Transverse colon (tissue), 4 donors: ENCODE measurements around the gene DNAJC9. TPM values are rescaled to one million over a fixed set of nuclear protein-coding genes. Genes with fewer than 3 reads are reported as not detected.

Experiments used
- DNase-seq: peaks from one replicate; pipeline ENCODE4 v3.0.0-alpha.2; 2019
- H3K27ac ChIP-seq, 4 donors: fragments of 200-600 bp; sonication (generic); 2 replicates each; pipeline ENCODE4 v1.5.1; 2016 to 2018; ENCODE audit warnings: inconsistent platforms in 4 of 4
- H3K27me3 ChIP-seq: fragments of 200-600 bp; sonication (generic); 2 replicates; pipeline ENCODE4 v1.5.1; 2017; ENCODE audit warnings: inconsistent platforms
- H3K36me3 ChIP-seq, 4 donors: fragments of 200-600 bp; sonication (generic); 2 replicates each; pipeline ENCODE4 v1.5.1; 2017 to 2019; ENCODE audit warnings: inconsistent platforms in 4 of 4
- H3K4me1 ChIP-seq, 4 donors: fragments of 200-600 bp; sonication (generic); 2 replicates each; pipeline ENCODE4 v1.5.1; 2017 to 2020; ENCODE audit warnings: inconsistent platforms in 4 of 4
- H3K4me3 ChIP-seq, 4 donors: fragments of 200-600 bp; sonication (generic); 1 replicate in 1 of 4; 2 replicates in 3 of 4; pipeline versions ENCODE4 v1.5.1 to v1.6.1; 2017 to 2019; ENCODE audit warnings: inconsistent platforms in 4 of 4
- H3K9me3 ChIP-seq, 2 donors: fragments of 200-600 bp; sonication (generic); 2 replicates each; pipeline ENCODE4 v1.5.1; 2017 to 2019; ENCODE audit warnings: inconsistent platforms in 2 of 2
- EP300 ChIP-seq: sonication (generic); formaldehyde crosslinking; IDR thresholded peaks from one replicate; pipeline ENCODE4 v1.6.1; 2017; ENCODE audit warnings: antibody characterized with exemption, low read depth
- POLR2A ChIP-seq: fragments of 450-650 bp; IDR thresholded peaks from one replicate; pipeline ENCODE4 v1.6.1; 2016; ENCODE audit warnings: antibody characterized with exemption, mild to moderate bottlenecking, moderate library complexity
- POLR2AphosphoS5 ChIP-seq, 3 donors: sonication (generic); formaldehyde crosslinking; IDR thresholded peaks; one replicate each; pipeline ENCODE4 v1.6.1; 2016; ENCODE audit warnings: antibody characterized with exemption in 3 of 3
- WGBS, 2 donors: methylation state at CpG; one replicate each; pipeline ENCODE4 v1.1.5; 2018; ENCODE audit warnings: low coverage in 1 of 2; 5-methylcytosine and 5-hydroxymethylcytosine counted together
- in situ Hi-C, 4 donors: fragments of 200-750 bp; cut with MboI; loops; one replicate each; pipeline versions ENCODE4 v1.15.0 to v1.15.1; 2017; ENCODE audit warnings: low sequenced_read_pairs in 3 of 4, low pct_ligation_motif_present in 1 of 4, low pct_unique_long_range_greater_than_20kb in 1 of 4
- intact Hi-C: fragments of 100-400 bp; cut with DNase I; formaldehyde crosslinking; loops from one replicate; pipeline ENCODE4 v1.15.1; 2023; ENCODE audit warnings: low total_unique reads
- small RNA-seq, 4 donors: library from RNA; depleted of rRNA; stranded (forward); fragments of <200 nt; gene quantifications; one replicate each; pipeline ENCODE3, GENCODE V24; 2016
- total RNA-seq, 4 donors: library from RNA; depleted of rRNA; stranded (reverse); fragments of >200 nt; gene quantifications; one replicate each; pipeline ENCODE4 v1.1.0, GENCODE V29; 2016
- TF ChIP-seq, protein P1 (sequence below), 5 experiments: fragments of 200-600 bp in 3 of 5; fragments of 450-650 bp in 2 of 5; sonication (generic) in 3 of 5; IDR thresholded peaks; 1 replicate in 2 of 5; 2 replicates in 3 of 5; pipeline ENCODE4 v1.5.1; 2016 to 2017; ENCODE audit warnings: antibody characterized with exemption in 5 of 5, inconsistent platforms in 3 of 5, mild to moderate bottlenecking in 2 of 5, moderate library complexity in 1 of 5

DNAJC9 gene
- total RNA-seq, 4 donors from 2014 or later = 8.2 to 15.9 (median 14.6) TPM

DNA sequence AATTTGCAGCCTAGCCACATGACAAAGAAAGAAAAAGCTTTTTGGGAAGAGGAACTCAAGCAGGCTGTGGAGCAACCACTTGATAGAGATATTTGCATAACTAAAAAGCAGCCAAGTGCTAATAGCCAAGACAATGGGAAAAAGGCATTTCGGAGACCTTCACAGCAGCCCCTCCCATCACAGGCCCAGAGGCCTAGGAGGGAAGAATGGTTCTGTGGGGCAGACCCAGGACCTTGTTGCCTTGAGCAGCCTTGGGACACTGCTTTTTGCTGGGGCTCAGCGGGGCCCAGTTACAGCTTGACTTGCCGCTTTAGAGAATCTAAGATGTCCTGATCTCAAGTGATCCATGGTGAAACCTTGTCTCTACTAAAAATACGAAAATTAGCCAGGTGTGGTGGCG is 40.7 kb downstream of the DNAJC9 start:
- Histone ChIP-seq H3K4me1 (no peaks in the 10 kb centered on the region), H3K27ac (no peak overlapping the region), H3K4me3 (no peak overlapping the region), H3K27me3 (no peaks in the 10 kb centered on the region), H3K36me3 (peaks cover 0 to 8% (median 0%) of the 10 kb centered on the region in 4 donors), H3K9me3 (no peaks in the 10 kb centered on the region)
- in situ Hi-C loops (no loop called here), intact Hi-C loops (no loop called here)
- no peak for DNase-seq
- 98 to 100% methylated on average over 5 of the region's 5 CpGs for WGBS, 2 donors
- TF ChIP-seq EP300 (no peak), POLR2AphosphoS5 (IDR thresholded peaks at IDR 0.05) (no peak), POLR2A (no peak)
- TF ChIP-seq, protein P1, sequence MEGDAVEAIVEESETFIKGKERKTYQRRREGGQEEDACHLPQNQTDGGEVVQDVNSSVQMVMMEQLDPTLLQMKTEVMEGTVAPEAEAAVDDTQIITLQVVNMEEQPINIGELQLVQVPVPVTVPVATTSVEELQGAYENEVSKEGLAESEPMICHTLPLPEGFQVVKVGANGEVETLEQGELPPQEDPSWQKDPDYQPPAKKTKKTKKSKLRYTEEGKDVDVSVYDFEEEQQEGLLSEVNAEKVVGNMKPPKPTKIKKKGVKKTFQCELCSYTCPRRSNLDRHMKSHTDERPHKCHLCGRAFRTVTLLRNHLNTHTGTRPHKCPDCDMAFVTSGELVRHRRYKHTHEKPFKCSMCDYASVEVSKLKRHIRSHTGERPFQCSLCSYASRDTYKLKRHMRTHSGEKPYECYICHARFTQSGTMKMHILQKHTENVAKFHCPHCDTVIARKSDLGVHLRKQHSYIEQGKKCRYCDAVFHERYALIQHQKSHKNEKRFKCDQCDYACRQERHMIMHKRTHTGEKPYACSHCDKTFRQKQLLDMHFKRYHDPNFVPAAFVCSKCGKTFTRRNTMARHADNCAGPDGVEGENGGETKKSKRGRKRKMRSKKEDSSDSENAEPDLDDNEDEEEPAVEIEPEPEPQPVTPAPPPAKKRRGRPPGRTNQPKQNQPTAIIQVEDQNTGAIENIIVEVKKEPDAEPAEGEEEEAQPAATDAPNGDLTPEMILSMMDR (IDR thresholded peaks at IDR 0.05) = no peak

DNA sequence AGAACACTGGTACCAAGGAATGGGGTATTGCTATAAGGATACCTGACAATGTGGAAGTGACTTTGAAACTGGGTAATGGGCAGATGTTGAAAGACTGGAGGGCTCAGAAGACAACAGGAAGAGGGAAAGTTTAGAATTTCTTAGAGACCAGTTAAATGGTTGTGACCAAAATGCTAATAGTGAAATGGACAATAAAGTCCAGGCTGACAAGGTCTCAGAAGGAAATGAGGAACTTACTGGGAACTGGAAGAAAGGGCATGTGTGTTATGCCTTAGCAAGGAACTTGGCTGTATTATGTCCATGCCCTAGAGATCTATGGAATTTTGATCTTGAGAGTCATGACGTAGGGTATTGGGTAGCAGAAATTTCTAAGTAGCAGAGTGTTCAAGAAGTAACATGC is 41.2 kb downstream of the DNAJC9 start:
- 93% methylated on average over 1 of the region's 1 CpG; no CpG with 5 or more reads in 1 of the 2 donors for WGBS, 2 donors
- intact Hi-C loops = no loop called here
- DNase-seq = no peak

DNA sequence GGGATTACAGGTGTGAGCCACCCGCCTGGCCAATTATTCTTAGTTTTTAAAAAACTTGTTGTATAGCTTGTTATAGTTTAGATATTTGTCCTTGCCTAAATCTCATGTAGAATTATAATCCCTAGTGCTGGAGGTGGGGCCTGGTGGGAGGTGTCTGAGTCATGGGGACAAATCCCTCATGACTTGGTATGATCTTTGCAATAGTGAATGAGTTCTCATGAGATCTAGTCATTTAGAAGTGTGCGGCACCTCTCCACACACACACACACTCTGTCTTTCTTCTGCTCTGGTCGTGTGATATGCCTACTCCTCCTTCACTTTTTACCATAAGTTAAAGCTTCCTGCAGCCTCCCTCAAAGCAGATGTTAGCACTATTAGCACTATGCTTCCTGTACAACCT is 42.0 kb downstream of the DNAJC9 start:
- no peak for TF ChIP-seq EP300
- TF ChIP-seq POLR2A = no peak
- no peak for TF ChIP-seq POLR2AphosphoS5 (IDR thresholded peaks at IDR 0.05)
- TF ChIP-seq, protein P1 (IDR thresholded peaks at IDR 0.05) = no peak

More for the DNA sequence above, 41.2 kb downstream of the DNAJC9 start:
- no peak overlapping the region for H3K27ac ChIP-seq
- in situ Hi-C loops = no loop called here
- H3K36me3 ChIP-seq = peaks cover 0 to 8% (median 0%) of the 10 kb centered on the region in 4 donors
- H3K4me1 ChIP-seq = no peaks in the 10 kb centered on the region
- H3K9me3 ChIP-seq = no peaks in the 10 kb centered on the region
- no peaks in the 10 kb centered on the region for H3K27me3 ChIP-seq
- TF ChIP-seq POLR2AphosphoS5 (IDR thresholded peaks at IDR 0.05) (no peak), POLR2A (no peak), EP300 (no peak)
- TF ChIP-seq, protein P1 (IDR thresholded peaks at IDR 0.05) = no peak
- no peak overlapping the region for H3K4me3 ChIP-seq

More for the DNA sequence above, 42.0 kb downstream of the DNAJC9 start:
- H3K36me3 ChIP-seq = peaks cover 0 to 8% (median 0%) of the 10 kb centered on the region in 4 donors
- no peaks in the 10 kb centered on the region for H3K27me3 ChIP-seq
- intact Hi-C loops (no loop called here), in situ Hi-C loops (no loop called here)
- H3K4me3 ChIP-seq = no peak overlapping the region
- H3K27ac ChIP-seq = no peak overlapping the region
- DNase-seq = no peak
- H3K9me3 ChIP-seq = no peaks in the 10 kb centered on the region
- WGBS, 2 donors = 96 to 97% methylated on average over 3 of the region's 3 CpGs
- H3K4me1 ChIP-seq = no peaks in the 10 kb centered on the region

Small RNA genes lying within 50 kb of the gene (small RNA-seq; reads per million reads assigned to genes)
- gene RF00019 = 0 reads per million in 4 donors
- 0 reads per million in 4 donors for gene RNU6-833P

Other genes starting within 250 kb of the DNAJC9 start
- 10 to 100 TPM; 10.5 to 28.6 (median 14.4) TPM for gene P4HA1, start 150.4 kb downstream of the DNAJC9 start, total RNA-seq
- gene NUDT13, start 136.8 kb downstream of the DNAJC9 start, total RNA-seq = 10 to 100 TPM in 1 of 4 donors, 1 to 10 TPM in 2, under 1 TPM in 1; 1.00 to 25.1 (median 4.6) TPM
- 10 to 100 TPM in 3 of 4 donors, 1 to 10 TPM in 1; 6.4 to 27.0 (median 24.7) TPM for gene ECD, start 79.2 kb downstream of the DNAJC9 start, total RNA-seq
- gene FAM149B1, start 79.1 kb downstream of the DNAJC9 start, total RNA-seq = 10 to 100 TPM in 3 of 4 donors, 1 to 10 TPM in 1; 9.7 to 32.0 (median 17.3) TPM
- 10 to 100 TPM; 41.0 to 54.5 (median 46.6) TPM for gene MRPS16, start 5.4 kb upstream of the DNAJC9 start, total RNA-seq
- 1 to 10 TPM in 3 of 4 donors, under 1 TPM in 1; 0.37 to 2.7 (median 1.6) TPM for gene CFAP70, start 111.6 kb upstream of the DNAJC9 start, total RNA-seq
- 100 to 1,000 TPM in 1 of 4 donors, 10 to 100 TPM in 3; 12.3 to 110 (median 64.1) TPM for gene ANXA7, start 166.8 kb upstream of the DNAJC9 start, total RNA-seq
- 1 to 10 TPM; 1.4 to 2.4 (median 2.0) TPM for gene MSS51, start 186.3 kb upstream of the DNAJC9 start, total RNA-seq
- 10 to 100 TPM; 20.5 to 54.5 (median 35.9) TPM for gene PPP3CB, start 248.8 kb upstream of the DNAJC9 start, total RNA-seq